Suprapubic skin (tissue), 4 donors: ENCODE results near the gene XYLT2. TPM values are rescaled to one million over a fixed set of nuclear protein-coding genes. Genes with fewer than 3 reads are reported as not detected.

Experiments used
- DNase-seq, 2 donors: peaks; one replicate each; pipeline ENCODE4 v3.0.0-alpha.2; 2019; ENCODE audit warnings: low spot score in 2 of 2
- H3K27ac ChIP-seq: fragments of 200-600 bp; sonication (generic); one replicate; pipeline ENCODE4 v1.5.1; 2019
- H3K27me3 ChIP-seq: fragments of 200-600 bp; sonication (generic); one replicate; pipeline ENCODE4 v1.5.1; 2019
- H3K36me3 ChIP-seq: fragments of 200-600 bp; sonication (generic); one replicate; pipeline ENCODE4 v1.5.1; 2019
- H3K4me1 ChIP-seq: fragments of 200-600 bp; sonication (generic); one replicate; pipeline ENCODE4 v1.5.1; 2019
- H3K4me3 ChIP-seq: fragments of 200-600 bp; sonication (generic); one replicate; pipeline ENCODE4 v1.5.1; 2019; ENCODE audit warnings: mild to moderate bottlenecking
- H3K9me3 ChIP-seq: fragments of 200-600 bp; sonication (generic); one replicate; pipeline ENCODE4 v1.5.1; 2019
- EP300 ChIP-seq: sonication (generic); formaldehyde crosslinking; IDR thresholded peaks from one replicate; pipeline ENCODE4 v1.6.1; 2017; ENCODE audit warnings: antibody characterized with exemption
- POLR2A ChIP-seq, 2 donors: fragments of 450-650 bp; IDR thresholded peaks; one replicate each; pipeline ENCODE4 v1.6.1; 2017; ENCODE audit warnings: antibody characterized with exemption in 2 of 2, mild to moderate bottlenecking in 2 of 2, moderate library complexity in 2 of 2
- POLR2AphosphoS5 ChIP-seq, 3 donors: sonication (generic); formaldehyde crosslinking; IDR thresholded peaks; one replicate each; pipeline ENCODE4 v1.6.1; 2017; ENCODE audit warnings: antibody characterized with exemption in 3 of 3
- WGBS: methylation state at CpG from one replicate; pipeline ENCODE4 v1.1.5; 2018; 5-methylcytosine and 5-hydroxymethylcytosine counted together
- total RNA-seq, 4 donors: library from RNA; depleted of rRNA; stranded (reverse); fragments of >200 nt; gene quantifications; one replicate each; pipeline ENCODE4 v1.1.0, GENCODE V29; 2016
- TF ChIP-seq, protein P1 (sequence below), 2 donors: fragments of 200-600 bp in 1 of 2; fragments of 450-650 bp in 1 of 2; sonication (generic) in 1 of 2; IDR thresholded peaks; one replicate each; pipeline ENCODE4 v1.5.1; 2016 to 2019; ENCODE audit warnings: antibody characterized with exemption in 2 of 2, mild to moderate bottlenecking in 1 of 2, moderate library complexity in 1 of 2

The XYLT2 gene
- total RNA-seq, 4 donors from 2014 or later, result 36.9 to 61.3 (median 45.5) TPM

GRCh38 chr17:50388728-50389127 is 42.8 kb downstream of the XYLT2 start:
- no peaks in the 10 kb centered on the region for H3K9me3 ChIP-seq
- no peaks in the 10 kb centered on the region for H3K4me1 ChIP-seq
- no peak for DNase-seq
- H3K27ac ChIP-seq, result no peak overlapping the region
- no peak overlapping the region for H3K4me3 ChIP-seq
- TF ChIP-seq EP300 (no peak), POLR2A (IDR thresholded peaks at IDR 0.05) (no peak), POLR2AphosphoS5 (IDR thresholded peaks at IDR 0.05) (no peak)
- TF ChIP-seq, protein P1, sequence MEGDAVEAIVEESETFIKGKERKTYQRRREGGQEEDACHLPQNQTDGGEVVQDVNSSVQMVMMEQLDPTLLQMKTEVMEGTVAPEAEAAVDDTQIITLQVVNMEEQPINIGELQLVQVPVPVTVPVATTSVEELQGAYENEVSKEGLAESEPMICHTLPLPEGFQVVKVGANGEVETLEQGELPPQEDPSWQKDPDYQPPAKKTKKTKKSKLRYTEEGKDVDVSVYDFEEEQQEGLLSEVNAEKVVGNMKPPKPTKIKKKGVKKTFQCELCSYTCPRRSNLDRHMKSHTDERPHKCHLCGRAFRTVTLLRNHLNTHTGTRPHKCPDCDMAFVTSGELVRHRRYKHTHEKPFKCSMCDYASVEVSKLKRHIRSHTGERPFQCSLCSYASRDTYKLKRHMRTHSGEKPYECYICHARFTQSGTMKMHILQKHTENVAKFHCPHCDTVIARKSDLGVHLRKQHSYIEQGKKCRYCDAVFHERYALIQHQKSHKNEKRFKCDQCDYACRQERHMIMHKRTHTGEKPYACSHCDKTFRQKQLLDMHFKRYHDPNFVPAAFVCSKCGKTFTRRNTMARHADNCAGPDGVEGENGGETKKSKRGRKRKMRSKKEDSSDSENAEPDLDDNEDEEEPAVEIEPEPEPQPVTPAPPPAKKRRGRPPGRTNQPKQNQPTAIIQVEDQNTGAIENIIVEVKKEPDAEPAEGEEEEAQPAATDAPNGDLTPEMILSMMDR (IDR thresholded peaks at IDR 0.05), result no peak
- peaks cover 96% of the 10 kb centered on the region for H3K36me3 ChIP-seq
- H3K27me3 ChIP-seq, result no peaks in the 10 kb centered on the region
- 96% methylated on average over 3 of the region's 3 CpGs for WGBS

GRCh38 chr17:50389534-50389933 is 43.6 kb downstream of the XYLT2 start:
- Histone ChIP-seq H3K27me3 (no peaks in the 10 kb centered on the region), H3K4me3 (no peak overlapping the region), H3K27ac (no peak overlapping the region), H3K36me3 (peaks cover 94% of the 10 kb centered on the region), H3K4me1 (no peaks in the 10 kb centered on the region), H3K9me3 (no peaks in the 10 kb centered on the region)
- TF ChIP-seq EP300 (no peak), POLR2AphosphoS5 (IDR thresholded peaks at IDR 0.05) (no peak), POLR2A (IDR thresholded peaks at IDR 0.05) (no peak)
- TF ChIP-seq, protein P1 (IDR thresholded peaks at IDR 0.05), result no peak
- WGBS, result 100% methylated on average over 6 of the region's 6 CpGs
- no peak for DNase-seq

DNA sequence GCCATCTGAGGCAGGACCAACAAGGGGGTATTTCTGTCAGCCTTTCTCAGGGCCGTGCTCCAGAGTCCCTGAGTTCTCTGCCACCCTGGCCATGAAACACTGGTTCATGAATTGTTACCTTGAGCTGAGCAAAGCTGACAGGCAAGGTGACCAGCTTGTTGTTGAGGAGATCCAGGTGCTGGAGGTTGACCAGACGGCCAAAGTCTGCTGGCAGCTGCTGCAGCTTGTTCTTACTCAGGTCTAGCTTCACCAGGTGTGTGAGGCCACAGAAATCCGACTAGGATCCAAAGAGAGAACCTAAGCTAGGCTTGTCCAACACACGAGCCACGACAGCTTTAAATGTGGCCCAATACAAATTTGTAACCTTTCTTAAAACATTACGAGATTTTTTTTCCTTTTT is 46.7 kb downstream of the XYLT2 start:
- Histone ChIP-seq H3K36me3 (peaks cover 63% of the 10 kb centered on the region), H3K4me3 (no peak overlapping the region), H3K4me1 (peaks cover 23% of the 10 kb centered on the region), H3K27ac (no peak overlapping the region), H3K9me3 (no peaks in the 10 kb centered on the region), H3K27me3 (no peaks in the 10 kb centered on the region)
- no peak for DNase-seq
- 73% methylated on average over 6 of the region's 6 CpGs for WGBS
- TF ChIP-seq POLR2AphosphoS5 (IDR thresholded peaks at IDR 0.05), result no peak
- no peak for TF ChIP-seq EP300
- no peak for TF ChIP-seq POLR2A (IDR thresholded peaks at IDR 0.05)
- TF ChIP-seq, protein P1 (IDR thresholded peaks at IDR 0.05), result no peak

- Histone ChIP-seq H3K4me3 (no peak overlapping the region), H3K4me1 (peaks cover 28% of the 10 kb centered on the region), H3K9me3 (no peaks in the 10 kb centered on the region), H3K27ac (no peak overlapping the region), H3K27me3 (no peaks in the 10 kb centered on the region), H3K36me3 (peaks cover 53% of the 10 kb centered on the region)
- WGBS, result 91% methylated on average over 5 of the region's 5 CpGs
- TF ChIP-seq, protein P1 (IDR thresholded peaks at IDR 0.05), result no peak
- TF ChIP-seq POLR2AphosphoS5 (IDR thresholded peaks at IDR 0.05), result no peak
- no peak for TF ChIP-seq EP300
- no peak for TF ChIP-seq POLR2A (IDR thresholded peaks at IDR 0.05)
- no peak for DNase-seq
These were observed 47.8 kb downstream of the XYLT2 start for GRCh38 chr17:50393700-50394099.

DNA sequence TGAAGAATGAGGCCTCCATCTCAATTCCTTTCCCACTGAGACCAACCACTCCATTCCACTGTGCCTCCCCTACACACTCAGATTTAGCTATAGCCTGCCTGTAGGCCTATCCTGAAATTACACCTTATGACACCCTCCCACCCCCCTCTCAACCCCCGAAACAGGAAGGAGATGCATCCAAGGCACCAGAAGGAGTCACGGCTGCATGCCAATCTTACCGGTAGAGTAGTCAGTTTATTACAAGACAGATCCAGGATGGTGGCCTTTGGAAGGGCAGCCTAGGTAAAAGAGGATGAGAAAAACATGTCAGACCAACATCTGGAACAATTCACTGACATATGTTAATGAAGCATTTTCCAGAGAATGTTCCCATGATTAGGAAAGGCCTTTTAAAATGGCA is 48.8 kb downstream of the XYLT2 start:
- 45% methylated on average over 3 of the region's 3 CpGs for WGBS

More for the DNA sequence above, 48.8 kb downstream of the XYLT2 start:
- Histone ChIP-seq H3K4me3 (no peak overlapping the region), H3K27me3 (no peaks in the 10 kb centered on the region), H3K9me3 (no peaks in the 10 kb centered on the region), H3K4me1 (peaks cover 28% of the 10 kb centered on the region), H3K36me3 (peaks cover 43% of the 10 kb centered on the region), H3K27ac (no peak overlapping the region)
- no peak for DNase-seq
- TF ChIP-seq EP300, result no peak
- TF ChIP-seq, protein P1 (IDR thresholded peaks at IDR 0.05), result no peak
- no peak for TF ChIP-seq POLR2A (IDR thresholded peaks at IDR 0.05)
